SK-N-SH (cell line): ENCODE results near the gene TM6SF1.

Experiments
- FOSL2 ChIP-seq: IDR thresholded peaks from 2 replicates; pipeline ENCODE4 v1.4.0; 2012; ENCODE audit warnings: low read depth, mild to moderate bottlenecking, moderate library complexity, borderline replicate concordance
- FOXJ3 ChIP-seq: sonication (generic); formaldehyde crosslinking; IDR thresholded peaks from 2 replicates; pipeline ENCODE4 v1.5.1; 2020; ENCODE audit warnings: mild to moderate bottlenecking, missing genetic modification reagents
- JUND ChIP-seq: IDR thresholded peaks from 2 replicates; pipeline ENCODE4 v1.4.0; 2012
- NRF1 ChIP-seq: IDR thresholded peaks from 2 replicates; pipeline ENCODE4 v1.6.1; 2012; ENCODE audit warnings: low read depth, mild to moderate bottlenecking, low read length
- RXRA ChIP-seq: IDR thresholded peaks from 2 replicates; pipeline ENCODE4 v1.4.0; 2012; ENCODE audit warnings: low read depth, mild to moderate bottlenecking, borderline replicate concordance
- SMC3 ChIP-seq: IDR thresholded peaks from 2 replicates; pipeline ENCODE4 v1.6.1; 2012; ENCODE audit warnings: low read depth, low read length, improper control_type of control experiment
- TF ChIP-seq, protein P1 (sequence below): fragments of 200-600 bp; sonication (generic); IDR thresholded peaks from 2 replicates; pipeline ENCODE4 v1.6.1; 2017; ENCODE audit warnings: antibody characterized with exemption, mild to moderate bottlenecking, moderate library complexity

GRCh38 chr15:83087576-83087975 is 19.9 kb upstream of the TM6SF1 start:
- TF ChIP-seq, protein P1, sequence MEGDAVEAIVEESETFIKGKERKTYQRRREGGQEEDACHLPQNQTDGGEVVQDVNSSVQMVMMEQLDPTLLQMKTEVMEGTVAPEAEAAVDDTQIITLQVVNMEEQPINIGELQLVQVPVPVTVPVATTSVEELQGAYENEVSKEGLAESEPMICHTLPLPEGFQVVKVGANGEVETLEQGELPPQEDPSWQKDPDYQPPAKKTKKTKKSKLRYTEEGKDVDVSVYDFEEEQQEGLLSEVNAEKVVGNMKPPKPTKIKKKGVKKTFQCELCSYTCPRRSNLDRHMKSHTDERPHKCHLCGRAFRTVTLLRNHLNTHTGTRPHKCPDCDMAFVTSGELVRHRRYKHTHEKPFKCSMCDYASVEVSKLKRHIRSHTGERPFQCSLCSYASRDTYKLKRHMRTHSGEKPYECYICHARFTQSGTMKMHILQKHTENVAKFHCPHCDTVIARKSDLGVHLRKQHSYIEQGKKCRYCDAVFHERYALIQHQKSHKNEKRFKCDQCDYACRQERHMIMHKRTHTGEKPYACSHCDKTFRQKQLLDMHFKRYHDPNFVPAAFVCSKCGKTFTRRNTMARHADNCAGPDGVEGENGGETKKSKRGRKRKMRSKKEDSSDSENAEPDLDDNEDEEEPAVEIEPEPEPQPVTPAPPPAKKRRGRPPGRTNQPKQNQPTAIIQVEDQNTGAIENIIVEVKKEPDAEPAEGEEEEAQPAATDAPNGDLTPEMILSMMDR: no peak
- TF ChIP-seq FOSL2 (no peak), FOXJ3 (no peak), SMC3 (no peak), RXRA (no peak), NRF1 (no peak), JUND (no peak)
